Loucy (cell line): ENCODE results near the gene OGDHL.

Experiments
- H2AFZ ChIP-seq: fragments of 200-600 bp; sonication (generic); 2 replicates; pipeline ENCODE4 v1.6.0; 2016; ENCODE audit warnings: antibody characterized with exemption, mild to moderate bottlenecking, low read length, moderate library complexity
- H3F3A ChIP-seq: fragments of 200-600 bp; 2 replicates; pipeline ENCODE4 v1.6.0; 2016; ENCODE audit warnings: antibody characterized with exemption, low read depth, mild to moderate bottlenecking
- H3K27me3 ChIP-seq: fragments of 200-600 bp; sonication (generic); 2 replicates; pipeline ENCODE4 v1.6.1; 2014; ENCODE audit warnings: low read length, mild to moderate bottlenecking; ENCODE audit not compliant: insufficient read depth, poor library complexity, severe bottlenecking
- H3K36me3 ChIP-seq: fragments of 200-600 bp; sonication (generic); 2 replicates; pipeline ENCODE4 v1.6.1; 2016; ENCODE audit warnings: low read length; ENCODE audit not compliant: insufficient read depth
- H3K4me1 ChIP-seq: fragments of 200-600 bp; sonication (generic); 2 replicates; pipeline ENCODE4 v1.5.1; 2014; ENCODE audit warnings: low read length, mild to moderate bottlenecking; ENCODE audit not compliant: insufficient read depth, poor library complexity, severe bottlenecking
- H3K4me2 ChIP-seq: fragments of 200-600 bp; sonication (generic); 2 replicates; pipeline ENCODE4 v1.6.0; 2014; ENCODE audit warnings: antibody characterized with exemption, low read length, low read depth, mild to moderate bottlenecking; ENCODE audit not compliant: poor library complexity, severe bottlenecking
- H3K4me3 ChIP-seq: fragments of 200-600 bp; sonication (generic); 2 replicates; pipeline ENCODE4 v1.5.1; 2014; ENCODE audit warnings: low read length, mild to moderate bottlenecking, mixed read lengths; ENCODE audit not compliant: poor library complexity, severe bottlenecking
- H3K79me2 ChIP-seq: fragments of 200-600 bp; sonication (generic); 2 replicates; pipeline ENCODE4 v1.6.1; 2014; ENCODE audit warnings: low read length; ENCODE audit not compliant: insufficient read depth
- H3K9ac ChIP-seq: fragments of 200-600 bp; sonication (generic); 2 replicates; pipeline ENCODE4 v1.6.0; 2014; ENCODE audit warnings: mild to moderate bottlenecking, low read depth, low read length, moderate library complexity; ENCODE audit not compliant: poor library complexity, severe bottlenecking
- H3K9me2 ChIP-seq: fragments of 200-600 bp; sonication (generic); replicated peaks from 2 replicates; pipeline ENCODE4 v1.6.1; 2016; ENCODE audit warnings: low read depth, low read length, mixed read lengths
- H3K9me3 ChIP-seq: fragments of 200-600 bp; sonication (generic); 2 replicates; pipeline ENCODE4 v1.6.1; 2014; ENCODE audit warnings: mild to moderate bottlenecking, antibody characterized with exemption, low read length, low read depth; ENCODE audit not compliant: insufficient read depth
- H4K20me1 ChIP-seq: fragments of 200-600 bp; sonication (generic); 2 replicates; pipeline ENCODE4 v1.6.0; 2014; ENCODE audit warnings: antibody characterized with exemption, low read length, mild to moderate bottlenecking; ENCODE audit not compliant: insufficient read depth, poor library complexity, severe bottlenecking
- EZH2phosphoT487 ChIP-seq: fragments of 200-600 bp; IDR thresholded peaks from 2 replicates; pipeline ENCODE4 v1.6.1; 2018; ENCODE audit warnings: antibody characterized with exemption, mild to moderate bottlenecking, moderate library complexity, borderline replicate concordance
- TF ChIP-seq, protein P1 (sequence below): fragments of 200-600 bp; sonication (generic); conservative IDR thresholded peaks from 2 replicates; pipeline ENCODE4 v1.5.1; 2014; ENCODE audit warnings: mild to moderate bottlenecking, antibody characterized with exemption, low read length

OGDHL gene

DNA sequence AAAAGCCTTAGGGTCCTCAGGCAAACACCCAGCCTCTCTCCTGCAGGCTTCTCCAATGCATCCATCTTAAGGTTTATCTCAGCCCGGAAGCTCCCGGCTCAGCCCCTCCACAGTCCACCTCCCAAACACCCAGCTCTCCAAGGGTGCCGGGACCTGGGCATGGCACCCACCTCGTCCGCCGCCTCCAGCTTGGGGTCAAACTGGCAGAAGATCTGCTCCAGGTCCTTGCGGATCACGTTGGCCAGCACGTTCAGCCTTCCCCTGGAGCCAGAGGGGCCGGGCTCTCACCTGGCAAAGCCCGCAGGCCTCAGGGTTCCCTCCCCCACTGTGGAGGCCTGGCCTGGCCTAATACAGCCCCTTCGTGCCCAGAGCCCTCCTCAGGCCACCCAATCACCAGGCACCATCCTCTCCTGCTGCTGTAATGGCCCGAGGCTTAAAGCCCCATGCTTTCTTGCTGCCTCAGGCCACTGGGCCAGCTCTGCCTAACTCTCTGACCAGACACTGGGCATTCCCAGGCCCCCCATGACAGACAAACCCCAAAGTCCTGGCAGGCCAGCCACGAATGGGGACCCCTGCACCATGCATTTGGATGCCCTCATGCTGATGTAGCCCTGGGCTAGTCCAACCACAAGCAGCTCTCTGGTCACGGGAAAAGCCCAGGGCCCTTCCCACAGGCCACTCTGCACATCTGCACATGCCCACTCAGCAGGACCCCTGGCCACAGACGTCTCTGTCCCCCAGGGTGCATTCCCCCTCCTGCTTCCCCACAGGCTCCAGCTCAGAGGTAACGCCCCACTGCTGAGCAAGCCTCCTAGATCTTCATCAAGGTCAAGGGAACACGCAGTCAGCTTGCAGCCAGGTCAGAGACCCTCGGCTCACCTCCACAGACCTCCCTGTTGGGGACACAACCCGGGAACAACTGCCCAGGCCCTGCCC, 12.3 kb downstream of the OGDHL start:
- Histone ChIP-seq H4K20me1 (no peaks in the 10 kb centered on the region), H3K4me1 (no peaks in the 10 kb centered on the region), H3K79me2 (no peaks in the 10 kb centered on the region), H3K9me3 (no peaks in the 10 kb centered on the region), H3F3A (no peaks in the 10 kb centered on the region), H3K36me3 (no peaks in the 10 kb centered on the region), H3K9me2 (no peaks in the 10 kb centered on the region), H3K4me3 (no peak overlapping the region), H3K9ac (no peak overlapping the region), H2AFZ (no peak overlapping the region), H3K4me2 (no peak overlapping the region), H3K27me3 (no peaks in the 10 kb centered on the region)
- TF ChIP-seq EZH2phosphoT487 = no peak
- TF ChIP-seq, protein P1, sequence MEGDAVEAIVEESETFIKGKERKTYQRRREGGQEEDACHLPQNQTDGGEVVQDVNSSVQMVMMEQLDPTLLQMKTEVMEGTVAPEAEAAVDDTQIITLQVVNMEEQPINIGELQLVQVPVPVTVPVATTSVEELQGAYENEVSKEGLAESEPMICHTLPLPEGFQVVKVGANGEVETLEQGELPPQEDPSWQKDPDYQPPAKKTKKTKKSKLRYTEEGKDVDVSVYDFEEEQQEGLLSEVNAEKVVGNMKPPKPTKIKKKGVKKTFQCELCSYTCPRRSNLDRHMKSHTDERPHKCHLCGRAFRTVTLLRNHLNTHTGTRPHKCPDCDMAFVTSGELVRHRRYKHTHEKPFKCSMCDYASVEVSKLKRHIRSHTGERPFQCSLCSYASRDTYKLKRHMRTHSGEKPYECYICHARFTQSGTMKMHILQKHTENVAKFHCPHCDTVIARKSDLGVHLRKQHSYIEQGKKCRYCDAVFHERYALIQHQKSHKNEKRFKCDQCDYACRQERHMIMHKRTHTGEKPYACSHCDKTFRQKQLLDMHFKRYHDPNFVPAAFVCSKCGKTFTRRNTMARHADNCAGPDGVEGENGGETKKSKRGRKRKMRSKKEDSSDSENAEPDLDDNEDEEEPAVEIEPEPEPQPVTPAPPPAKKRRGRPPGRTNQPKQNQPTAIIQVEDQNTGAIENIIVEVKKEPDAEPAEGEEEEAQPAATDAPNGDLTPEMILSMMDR = no peak

DNA sequence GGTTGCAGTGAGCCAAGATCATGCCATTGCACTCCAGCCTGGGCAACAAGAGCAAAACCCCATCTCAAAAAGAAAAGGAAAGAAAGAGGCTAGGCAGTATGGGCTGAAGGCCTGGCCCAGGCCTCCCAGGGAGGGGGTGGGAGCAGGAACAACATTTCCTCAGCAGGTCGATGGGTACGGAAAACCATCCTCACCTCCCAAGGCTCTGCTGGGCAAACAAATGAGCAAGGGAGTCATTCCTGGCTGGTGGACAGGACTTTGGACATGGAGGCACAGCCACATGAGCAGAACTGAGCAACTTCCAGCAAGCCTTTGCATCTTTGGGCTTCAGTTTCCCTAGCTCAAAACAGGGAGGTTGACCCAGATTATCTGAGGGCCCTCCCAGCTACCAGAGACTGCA, 13.0 kb downstream of the OGDHL start:
- no peak overlapping the region for H3K4me2 ChIP-seq
- no peak overlapping the region for H2AFZ ChIP-seq
- no peaks in the 10 kb centered on the region for H3K4me1 ChIP-seq
- H3K9me3 ChIP-seq = no peaks in the 10 kb centered on the region
- no peaks in the 10 kb centered on the region for H3K79me2 ChIP-seq
- H3K9ac ChIP-seq = no peak overlapping the region
- H3K9me2 ChIP-seq = no peaks in the 10 kb centered on the region
- H4K20me1 ChIP-seq = no peaks in the 10 kb centered on the region
- H3K27me3 ChIP-seq = no peaks in the 10 kb centered on the region
- H3K36me3 ChIP-seq = no peaks in the 10 kb centered on the region
- no peak overlapping the region for H3K4me3 ChIP-seq
- H3F3A ChIP-seq = no peaks in the 10 kb centered on the region
- TF ChIP-seq EZH2phosphoT487 = no peak
- TF ChIP-seq, protein P1 = no peak

DNA sequence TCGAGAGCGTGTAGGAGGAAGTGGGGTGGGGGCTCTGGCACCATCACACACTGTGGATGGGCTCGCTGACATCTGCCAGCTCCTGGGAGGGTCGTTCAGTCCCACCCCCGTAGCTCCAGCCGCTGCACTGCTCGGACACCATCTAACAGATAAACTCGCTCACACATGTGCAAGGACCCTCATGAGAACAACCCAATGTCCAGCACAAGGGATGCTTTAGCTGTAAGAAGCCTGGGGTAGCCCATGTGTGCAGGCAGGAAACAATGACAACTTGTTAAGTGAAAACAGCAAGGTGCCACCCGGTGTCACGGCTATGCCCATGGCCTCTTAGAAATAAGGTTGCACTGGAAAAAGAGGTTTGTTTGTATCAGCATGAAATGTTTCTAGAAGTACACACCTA, 14.1 kb downstream of the OGDHL start:
- no peaks in the 10 kb centered on the region for H4K20me1 ChIP-seq
- no peak overlapping the region for H3K4me2 ChIP-seq
- H3K9me2 ChIP-seq = no peaks in the 10 kb centered on the region
- H3K36me3 ChIP-seq = no peaks in the 10 kb centered on the region
- no peaks in the 10 kb centered on the region for H3K79me2 ChIP-seq
- no peak overlapping the region for H3K4me3 ChIP-seq
- no peak overlapping the region for H3K9ac ChIP-seq
- H3K27me3 ChIP-seq = no peaks in the 10 kb centered on the region
- no peaks in the 10 kb centered on the region for H3F3A ChIP-seq
- no peaks in the 10 kb centered on the region for H3K9me3 ChIP-seq
- H2AFZ ChIP-seq = no peak overlapping the region
- H3K4me1 ChIP-seq = no peaks in the 10 kb centered on the region
- TF ChIP-seq, protein P1 = no peak
- no peak for TF ChIP-seq EZH2phosphoT487
